ENCODE data around the gene FAM24A. TPM values are rescaled to one million over a fixed set of nuclear protein-coding genes. Genes with fewer than 3 reads are reported as not detected.

Gene FAM24A
- total and polyA plus RNA-seq, 2 donors (not counting 1 experiment from before 2014, with no cell fraction given): not detected

DNA sequence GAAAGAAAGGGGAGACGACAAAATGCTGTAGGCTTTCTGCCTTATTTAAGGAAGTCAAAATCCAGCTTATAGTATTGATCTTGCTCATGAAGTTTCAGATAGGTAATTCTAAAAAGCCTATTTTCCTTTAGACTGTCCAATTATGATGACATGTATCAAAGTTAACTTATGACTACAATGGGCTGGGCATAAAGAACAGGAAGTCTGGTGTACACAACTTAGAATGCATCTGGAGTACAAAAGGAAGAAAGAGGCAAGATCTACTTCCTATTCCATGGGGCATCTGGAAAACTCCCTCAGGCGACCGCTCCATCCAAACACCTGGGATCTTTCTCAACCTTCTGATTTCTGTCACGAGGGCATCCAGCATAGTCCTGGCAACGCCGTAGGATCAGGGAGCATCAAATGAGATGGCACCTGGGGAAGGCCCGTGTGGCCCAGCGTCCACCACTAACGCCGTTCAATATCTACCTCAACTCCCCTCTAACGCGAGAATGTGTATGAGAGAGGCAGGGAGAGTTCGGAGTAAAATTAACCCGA, 31.5 kb upstream of the FAM24A start:
- DNase-seq (no peak), ATAC-seq (ENCODE audit: low read depth) (peak; percentile 2)
- H3K27me3 Mint-ChIP-seq: no peaks in the 10 kb centered on the region
- H3K79me2 ChIP-seq (ENCODE audit: control insufficient read depth, insufficient read depth, low read length): peaks cover 46% of the 10 kb centered on the region
- peaks cover 39% of the 10 kb centered on the region for H3K4me1 Mint-ChIP-seq
- peaks cover 4% of the 10 kb centered on the region for H4K20me1 ChIP-seq (ENCODE audit: control insufficient read depth, insufficient read depth, low read length, poor library complexity, severe bottlenecking)
- WGBS (ENCODE audit: insufficient coverage): 71% methylated on average over 6 of the region's 14 CpGs
- peak overlapping the region; percentile 92 for H2AFZ ChIP-seq (ENCODE audit: insufficient read depth, low read depth, low read length, poor library complexity, severe bottlenecking)
- peaks cover 0 to 5% (median 0%) of the 10 kb centered on the region in 3 donors for H3K9me3 ChIP-seq (ENCODE audit: control extremely low read depth in 1 of 3, control insufficient read depth in 2 of 3, insufficient read depth in 1 of 3, low read length in 2 of 3)
- H3K27ac ChIP-seq (ENCODE audit: low read length in 2 of 2): peak overlapping the region in 1 of 2 donors; percentile 86
- H3K9ac ChIP-seq (ENCODE audit: low read length): peak overlapping the region; percentile 78
- H3K4me1 ChIP-seq (ENCODE audit: control insufficient read depth in 2 of 2, insufficient read depth in 2 of 2, low read length in 2 of 2): peaks cover 12 to 17% of the 10 kb centered on the region in 2 donors
- POLR2A ChIA-PET: no interaction called here
- peak overlapping the region; percentile 92 for H3K27ac Mint-ChIP-seq
- no peaks in the 10 kb centered on the region for H3K9me3 Mint-ChIP-seq (ENCODE audit: insufficient read depth)
- TF ChIP-seq, protein P1, sequence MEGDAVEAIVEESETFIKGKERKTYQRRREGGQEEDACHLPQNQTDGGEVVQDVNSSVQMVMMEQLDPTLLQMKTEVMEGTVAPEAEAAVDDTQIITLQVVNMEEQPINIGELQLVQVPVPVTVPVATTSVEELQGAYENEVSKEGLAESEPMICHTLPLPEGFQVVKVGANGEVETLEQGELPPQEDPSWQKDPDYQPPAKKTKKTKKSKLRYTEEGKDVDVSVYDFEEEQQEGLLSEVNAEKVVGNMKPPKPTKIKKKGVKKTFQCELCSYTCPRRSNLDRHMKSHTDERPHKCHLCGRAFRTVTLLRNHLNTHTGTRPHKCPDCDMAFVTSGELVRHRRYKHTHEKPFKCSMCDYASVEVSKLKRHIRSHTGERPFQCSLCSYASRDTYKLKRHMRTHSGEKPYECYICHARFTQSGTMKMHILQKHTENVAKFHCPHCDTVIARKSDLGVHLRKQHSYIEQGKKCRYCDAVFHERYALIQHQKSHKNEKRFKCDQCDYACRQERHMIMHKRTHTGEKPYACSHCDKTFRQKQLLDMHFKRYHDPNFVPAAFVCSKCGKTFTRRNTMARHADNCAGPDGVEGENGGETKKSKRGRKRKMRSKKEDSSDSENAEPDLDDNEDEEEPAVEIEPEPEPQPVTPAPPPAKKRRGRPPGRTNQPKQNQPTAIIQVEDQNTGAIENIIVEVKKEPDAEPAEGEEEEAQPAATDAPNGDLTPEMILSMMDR (IDR thresholded peaks at IDR 0.05): no peak
- TF ChIP-seq EZH2 (IDR thresholded peaks at IDR 0.05; ENCODE audit: borderline replicate concordance, insufficient read depth, low read depth, low read length, poor library complexity, severe bottlenecking): no peak
- H3K27me3 ChIP-seq (replicated peaks in 1 of 4; ENCODE audit: control extremely low read depth in 1 of 4, control insufficient read depth in 3 of 4, insufficient read depth in 4 of 4, low read length in 3 of 4): no peaks in the 10 kb centered on the region
- H3K4me2 ChIP-seq (replicated peaks; ENCODE audit: low read depth, low read length, poor library complexity, severe bottlenecking): peak overlapping the region; percentile 83
- no peaks in the 10 kb centered on the region for H3K36me3 ChIP-seq (replicated peaks in 1 of 2; ENCODE audit: control extremely low read depth in 1 of 2, control insufficient read depth in 1 of 2, extremely low read depth in 1 of 2, insufficient read depth in 2 of 2, low read length in 1 of 2)
- CTCF ChIA-PET: no interaction called here
- intact Hi-C loops (cut with micrococcal nuclease): loop anchor here (1.0 kb wide), 4 partner anchors 75 to 505 kb away; partner anchors contain the start of genes C10orf88, IKZF5, PLEKHA1 and PSTK
- peak overlapping the region; percentile 49 to 83 (median 64) for H3K4me3 ChIP-seq (ENCODE audit: control extremely low read depth in 1 of 5, extremely low read depth in 1 of 5, insufficient read depth in 1 of 5, low read depth in 2 of 5, low read length in 4 of 5)
- H3K4me3 Mint-ChIP-seq: peak overlapping the region; percentile 86

All from B cell (primary cell).